Body of pancreas (tissue), 4 donors: ENCODE results near the gene FAM131A.

Source experiments
- POLR2A ChIP-seq, 3 donors: fragments of 450-650 bp; IDR thresholded peaks; one replicate each; pipeline ENCODE4 v1.6.1; 2016; ENCODE audit warnings: antibody characterized with exemption in 3 of 3, mild to moderate bottlenecking in 2 of 3
- TF ChIP-seq, protein P1 (sequence below), 7 experiments: fragments of 450-650 bp in 4 of 7; fragments of 200-600 bp in 3 of 7; sonication (generic) in 3 of 7; IDR thresholded peaks; one replicate each; pipeline ENCODE4 v1.5.1; 2016 to 2019; ENCODE audit warnings: antibody characterized with exemption in 7 of 7

DNA sequence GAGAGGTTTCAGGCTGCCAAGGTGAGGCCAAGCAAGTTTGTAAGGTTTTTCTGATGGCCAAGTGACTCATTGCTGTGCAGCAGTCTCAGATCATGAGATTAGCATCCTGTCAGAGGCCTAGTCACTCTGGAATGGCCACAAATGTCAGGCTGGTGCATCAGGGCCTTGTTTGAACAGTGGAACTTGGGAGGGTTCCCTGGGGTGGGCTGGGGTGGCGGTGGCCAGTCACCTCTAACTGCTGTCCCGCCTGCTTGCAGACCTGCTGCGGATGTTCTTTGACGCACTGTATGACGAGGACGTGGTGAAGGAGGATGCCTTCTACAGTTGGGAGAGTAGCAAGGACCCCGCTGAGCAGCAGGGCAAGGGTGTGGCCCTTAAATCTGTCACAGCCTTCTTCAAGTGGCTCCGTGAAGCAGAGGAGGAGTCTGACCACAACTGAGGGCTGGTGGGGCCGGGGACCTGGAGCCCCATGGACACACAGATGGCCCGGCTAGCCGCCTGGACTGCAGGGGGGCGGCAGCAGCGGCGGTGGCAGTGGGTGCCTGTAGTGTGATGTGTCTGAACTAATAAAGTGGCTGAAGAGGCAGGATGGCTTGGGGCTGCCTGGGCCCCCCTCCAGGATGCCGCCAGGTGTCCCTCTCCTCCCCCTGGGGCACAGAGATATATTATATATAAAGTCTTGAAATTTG lies 2.8 kb upstream of the FAM131A start:
- TF ChIP-seq, protein P1, sequence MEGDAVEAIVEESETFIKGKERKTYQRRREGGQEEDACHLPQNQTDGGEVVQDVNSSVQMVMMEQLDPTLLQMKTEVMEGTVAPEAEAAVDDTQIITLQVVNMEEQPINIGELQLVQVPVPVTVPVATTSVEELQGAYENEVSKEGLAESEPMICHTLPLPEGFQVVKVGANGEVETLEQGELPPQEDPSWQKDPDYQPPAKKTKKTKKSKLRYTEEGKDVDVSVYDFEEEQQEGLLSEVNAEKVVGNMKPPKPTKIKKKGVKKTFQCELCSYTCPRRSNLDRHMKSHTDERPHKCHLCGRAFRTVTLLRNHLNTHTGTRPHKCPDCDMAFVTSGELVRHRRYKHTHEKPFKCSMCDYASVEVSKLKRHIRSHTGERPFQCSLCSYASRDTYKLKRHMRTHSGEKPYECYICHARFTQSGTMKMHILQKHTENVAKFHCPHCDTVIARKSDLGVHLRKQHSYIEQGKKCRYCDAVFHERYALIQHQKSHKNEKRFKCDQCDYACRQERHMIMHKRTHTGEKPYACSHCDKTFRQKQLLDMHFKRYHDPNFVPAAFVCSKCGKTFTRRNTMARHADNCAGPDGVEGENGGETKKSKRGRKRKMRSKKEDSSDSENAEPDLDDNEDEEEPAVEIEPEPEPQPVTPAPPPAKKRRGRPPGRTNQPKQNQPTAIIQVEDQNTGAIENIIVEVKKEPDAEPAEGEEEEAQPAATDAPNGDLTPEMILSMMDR (IDR thresholded peaks at IDR 0.05), result no peak
- TF ChIP-seq POLR2A (IDR thresholded peaks at IDR 0.05), result no peak
